MCF 10A (cell line): ENCODE measurements around the gene DCHS1. TPM values are rescaled to one million over a fixed set of nuclear protein-coding genes. Genes with fewer than 3 reads are reported as not detected.

Experiments used
- BruUV-seq: library from RNA; stranded (reverse); fragments of 400-500 nt; replicated peaks from 2 replicates; lab custom pipeline; 2021; lab: Mats Ljungman, UMichigan
- CTCF ChIA-PET: fragments of 300-600 bp; sonication (Branson Sonifier 250); formaldehyde crosslinking; extraction: SDS; loops from one replicate; lab custom pipeline; 2021; ENCODE audit warnings: antibody characterized with exemption, inconsistent platforms; lab: Yijun Ruan, JAX
- POLR2A ChIA-PET: fragments of 300-600, 350-650 bp; sonication (Branson Sonifier 250); formaldehyde crosslinking; extraction: SDS; loops from one replicate; lab custom pipeline; 2020; ENCODE audit warnings: antibody characterized with exemption, inconsistent platforms; lab: Yijun Ruan, JAX
- DNase-seq: peaks from one replicate; pipeline ENCODE4 v3.0.0-alpha.2; 2018; ENCODE audit not compliant: unreplicated experiment
- H3K27ac Mint-ChIP-seq: one replicate; pipeline ENCODE4 v1.8.0; 2022; ENCODE audit warnings: mild to moderate bottlenecking, low read depth, mixed read lengths; ENCODE audit not compliant: unreplicated experiment
- H3K27me3 Mint-ChIP-seq: one replicate; pipeline ENCODE4 v1.8.0; 2022; ENCODE audit warnings: mixed read lengths; ENCODE audit not compliant: insufficient read depth, unreplicated experiment
- H3K36me3 Mint-ChIP-seq: one replicate; pipeline ENCODE4 v1.8.0; 2022; ENCODE audit warnings: mild to moderate bottlenecking, moderate library complexity, mixed read lengths; ENCODE audit not compliant: insufficient read depth, unreplicated experiment
- H3K4me1 Mint-ChIP-seq: one replicate; pipeline ENCODE4 v1.8.0; 2022; ENCODE audit warnings: mixed read lengths; ENCODE audit not compliant: insufficient read depth, unreplicated experiment
- H3K4me3 Mint-ChIP-seq: one replicate; pipeline ENCODE4 v1.8.0; 2022; ENCODE audit warnings: mild to moderate bottlenecking, moderate library complexity, mixed read lengths; ENCODE audit not compliant: unreplicated experiment
- H3K9me3 Mint-ChIP-seq: one replicate; pipeline ENCODE4 v1.8.0; 2022; ENCODE audit warnings: mixed read lengths; ENCODE audit not compliant: unreplicated experiment
- intact Hi-C: fragments of 100-400 bp; cut with micrococcal nuclease; formaldehyde crosslinking; loops from 2 replicates; pipeline ENCODE4 v1.14.1; 2022
- total RNA-seq: library from RNA; stranded (reverse); gene quantifications from 2 replicates; pipeline ENCODE4 v1.2.3, GENCODE V29; 2022
- TF ChIP-seq, protein P1 (sequence below): fragments of 200-600 bp; IDR thresholded peaks from one replicate; pipeline ENCODE4 v1.8.0; 2022; ENCODE audit warnings: antibody characterized with exemption, mild to moderate bottlenecking; ENCODE audit not compliant: unreplicated experiment

DCHS1 gene
- total RNA-seq, 1 experiment from 2014 or later, result 0.19 TPM

DNA sequence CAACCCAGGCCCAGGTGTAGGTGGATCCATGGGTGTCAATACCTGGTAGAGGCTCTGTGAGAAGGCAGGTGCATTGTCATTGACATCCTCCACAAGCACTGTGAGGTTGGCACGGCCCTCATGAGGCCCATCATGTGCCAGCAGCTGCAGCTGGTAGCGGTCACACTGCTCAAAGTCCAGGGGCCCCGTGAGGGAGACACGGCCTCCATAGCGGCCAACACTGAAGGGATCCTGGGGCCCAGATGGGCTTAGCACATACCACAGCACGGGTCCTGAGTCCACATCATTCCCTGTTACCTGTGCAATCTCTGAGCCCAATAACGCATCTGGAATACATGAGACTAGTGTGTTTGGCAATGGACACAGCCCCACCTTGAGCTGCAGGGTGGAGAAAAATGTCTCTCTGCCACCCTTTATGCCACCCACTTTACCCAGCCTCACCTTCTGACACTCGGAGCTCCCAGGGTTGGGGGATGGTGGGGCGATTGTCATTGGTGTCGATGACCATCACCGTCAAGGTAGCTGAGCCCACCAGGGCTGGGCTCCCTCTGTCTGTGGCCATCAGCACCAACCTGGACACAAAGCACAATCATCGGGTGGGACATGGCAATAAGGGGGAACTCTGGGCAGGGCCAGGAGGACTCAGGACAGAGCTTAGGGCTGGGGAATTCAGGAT lies 30.3 kb downstream of the DCHS1 start:
- CTCF ChIA-PET, result interaction anchor here (0.7 kb wide), 1 partner anchor 58 kb away, joined by 3 read pairs; the partner anchor contains the start of gene MRPL17

DNA sequence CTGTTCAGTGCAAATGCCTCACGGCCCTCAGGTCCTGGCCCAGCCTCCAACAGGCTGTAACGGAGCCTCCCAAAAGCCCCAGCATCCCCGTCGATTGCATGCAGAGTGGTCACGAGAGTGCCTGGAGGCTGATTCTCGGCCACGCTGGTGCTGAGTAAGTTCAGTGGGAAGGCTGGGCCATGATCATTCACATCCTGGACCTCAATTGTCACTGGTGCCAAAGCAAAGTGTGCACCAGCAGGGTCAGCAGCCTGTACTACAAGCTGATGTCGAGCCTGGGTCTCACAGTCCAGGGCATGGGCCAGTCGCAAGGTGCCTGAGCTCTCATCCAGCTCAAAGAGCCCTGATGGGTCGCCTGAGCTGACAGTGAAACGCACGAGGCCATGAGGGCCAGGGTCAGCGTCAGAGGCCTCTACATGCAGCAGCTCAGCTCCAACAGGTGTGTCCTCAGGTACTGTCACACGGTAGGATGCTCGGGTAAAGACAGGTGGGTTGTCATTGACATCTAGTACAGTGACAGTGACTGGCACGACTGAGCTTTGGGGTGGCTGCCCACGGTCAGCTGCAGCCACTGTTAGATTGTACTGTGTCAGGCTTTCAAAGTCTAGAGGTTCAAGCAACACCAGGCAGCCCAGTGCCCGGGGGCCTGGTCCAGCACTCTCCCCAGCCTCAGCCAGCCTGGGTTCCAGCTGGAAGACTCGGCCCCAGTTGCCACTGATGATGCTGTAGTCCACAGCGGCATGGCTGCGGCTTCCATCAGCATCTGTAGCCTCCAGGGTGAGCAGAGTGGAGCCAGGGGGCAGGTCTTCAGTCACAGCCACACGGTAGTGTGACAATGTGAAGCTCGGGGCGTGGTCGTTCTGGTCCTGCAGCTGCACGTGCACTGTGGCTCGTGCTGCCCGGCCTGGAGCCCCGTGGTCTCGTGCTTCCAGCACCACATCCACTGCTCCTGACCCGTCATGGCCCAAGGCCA lies 31.9 kb downstream of the DCHS1 start:
- TF ChIP-seq, protein P1, sequence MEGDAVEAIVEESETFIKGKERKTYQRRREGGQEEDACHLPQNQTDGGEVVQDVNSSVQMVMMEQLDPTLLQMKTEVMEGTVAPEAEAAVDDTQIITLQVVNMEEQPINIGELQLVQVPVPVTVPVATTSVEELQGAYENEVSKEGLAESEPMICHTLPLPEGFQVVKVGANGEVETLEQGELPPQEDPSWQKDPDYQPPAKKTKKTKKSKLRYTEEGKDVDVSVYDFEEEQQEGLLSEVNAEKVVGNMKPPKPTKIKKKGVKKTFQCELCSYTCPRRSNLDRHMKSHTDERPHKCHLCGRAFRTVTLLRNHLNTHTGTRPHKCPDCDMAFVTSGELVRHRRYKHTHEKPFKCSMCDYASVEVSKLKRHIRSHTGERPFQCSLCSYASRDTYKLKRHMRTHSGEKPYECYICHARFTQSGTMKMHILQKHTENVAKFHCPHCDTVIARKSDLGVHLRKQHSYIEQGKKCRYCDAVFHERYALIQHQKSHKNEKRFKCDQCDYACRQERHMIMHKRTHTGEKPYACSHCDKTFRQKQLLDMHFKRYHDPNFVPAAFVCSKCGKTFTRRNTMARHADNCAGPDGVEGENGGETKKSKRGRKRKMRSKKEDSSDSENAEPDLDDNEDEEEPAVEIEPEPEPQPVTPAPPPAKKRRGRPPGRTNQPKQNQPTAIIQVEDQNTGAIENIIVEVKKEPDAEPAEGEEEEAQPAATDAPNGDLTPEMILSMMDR, result no peak
- Mint-ChIP-seq H3K36me3 (no peaks in the 10 kb centered on the region), H3K27ac (no peak overlapping the region), H3K27me3 (no peaks in the 10 kb centered on the region), H3K9me3 (no peaks in the 10 kb centered on the region), H3K4me1 (no peaks in the 10 kb centered on the region), H3K4me3 (no peak overlapping the region)
- DNase-seq, result no peak
- CTCF ChIA-PET, result interaction anchor here (1.0 to 1.7 kb wide), 2 partner anchors 11 to 57 kb away, joined by 4 read pairs; no protein-coding TSS in a partner anchor
- POLR2A ChIA-PET, result no interaction called here
- intact Hi-C loops, result no loop called here
- BruUV-seq, result no TSS peak

More for the DNA sequence above, 30.3 kb downstream of the DCHS1 start:
- H3K27ac Mint-ChIP-seq, result no peak overlapping the region
- no peaks in the 10 kb centered on the region for H3K36me3 Mint-ChIP-seq
- intact Hi-C loops, result no loop called here
- BruUV-seq, result no TSS peak
- no peak for DNase-seq
- no peaks in the 10 kb centered on the region for H3K27me3 Mint-ChIP-seq
- POLR2A ChIA-PET, result interaction anchor here (0.7 kb wide), 1 partner anchor 10 kb away, joined by 3 read pairs; no protein-coding TSS in a partner anchor
- TF ChIP-seq, protein P1, result no peak
- no peaks in the 10 kb centered on the region for H3K9me3 Mint-ChIP-seq
- H3K4me1 Mint-ChIP-seq, result no peaks in the 10 kb centered on the region
- H3K4me3 Mint-ChIP-seq, result no peak overlapping the region

DNA sequence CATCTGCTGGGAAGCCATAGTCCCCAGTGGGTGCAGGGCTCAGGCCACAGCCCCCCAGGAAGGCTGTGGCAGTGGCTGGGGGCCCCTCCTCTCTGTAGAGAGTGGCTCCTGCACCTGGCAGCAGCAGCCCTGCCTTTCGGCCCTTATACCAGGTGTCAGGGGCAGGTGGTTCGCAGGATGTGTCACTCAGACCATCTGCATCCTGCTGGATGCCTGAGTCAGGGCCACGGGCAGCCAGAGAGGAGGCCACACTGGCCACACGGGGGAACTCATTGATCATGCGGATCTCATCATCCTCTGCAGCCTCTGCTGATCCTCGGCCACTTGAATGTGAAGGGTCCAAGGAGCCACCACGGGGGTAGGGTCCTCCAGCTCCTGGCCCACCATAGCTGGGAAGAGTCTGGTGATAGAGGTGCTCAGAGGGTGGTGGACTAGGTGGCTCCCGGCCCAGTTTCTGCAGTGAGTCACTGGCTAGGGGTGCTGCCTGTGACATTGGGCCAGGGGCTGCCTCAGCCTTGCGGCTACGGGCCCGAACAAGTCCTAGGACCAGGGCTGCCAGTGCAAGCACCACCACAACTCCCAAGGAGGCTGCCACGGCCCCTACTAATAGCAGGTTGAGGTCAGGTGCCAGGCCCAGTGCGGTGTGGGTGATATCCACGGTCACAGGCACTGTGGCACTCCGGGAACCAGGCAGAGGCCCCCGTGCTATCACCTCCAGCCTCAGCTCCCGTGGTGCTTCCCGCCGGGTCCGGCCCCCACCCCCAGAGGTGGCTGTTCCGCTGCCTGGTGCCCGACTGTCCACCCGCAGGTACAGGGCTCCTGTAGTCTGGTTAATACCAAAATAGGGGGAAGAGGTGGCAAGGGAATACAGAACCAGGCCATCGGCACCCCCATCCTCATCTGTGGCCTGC lies 33.1 kb downstream of the DCHS1 start:
- Mint-ChIP-seq H3K9me3 (no peaks in the 10 kb centered on the region), H3K4me3 (no peak overlapping the region), H3K4me1 (no peaks in the 10 kb centered on the region), H3K27me3 (no peaks in the 10 kb centered on the region), H3K36me3 (no peaks in the 10 kb centered on the region), H3K27ac (no peak overlapping the region)
- TF ChIP-seq, protein P1, result no peak
- ChIA-PET POLR2A (interaction anchor here (1.0 to 4.6 kb wide), 3 partner anchors 10 to 60 kb away, joined by 5 to 56 read pairs (median 8); partner anchors contain the start of genes ILK, MRPL17, RRP8 and TAF10), CTCF (interaction anchor here (0.5 to 1.7 kb wide), 5 partner anchors 58 to 602 kb away, joined by 3 to 15 read pairs (median 4); partner anchors contain the start of gene MRPL17)
- BruUV-seq, result no TSS peak
- intact Hi-C loops, result no loop called here
- no peak for DNase-seq
